SK-N-SH (cell line): ENCODE results near the gene FTO. TPM values are rescaled to one million over a fixed set of nuclear protein-coding genes. Genes with fewer than 3 reads are reported as not detected.

Experiments
- CTCF ChIA-PET: fragments of 300-600, 350-600 bp; formaldehyde crosslinking; extraction: SDS; loops from one replicate; lab custom pipeline; 2021; lab: Yijun Ruan, JAX
- POLR2A ChIA-PET: fragments of 350-600 bp; sonication (Branson Sonifier 250); formaldehyde crosslinking; extraction: SDS; loops from one replicate; lab custom pipeline; 2020; ENCODE audit warnings: antibody characterized with exemption, inconsistent platforms; lab: Yijun Ruan, JAX
- DNase-seq: peaks from one replicate; pipeline ENCODE4 v3.0.0; 2012
- H2AFZ ChIP-seq: fragments of 200-600 bp; sonication (generic); 2 replicates; pipeline ENCODE4 v1.8.1; 2016; ENCODE audit warnings: antibody characterized with exemption, mild to moderate bottlenecking, low read depth
- H3F3A ChIP-seq: fragments of 200-600 bp; sonication (generic); replicated peaks from 2 replicates; pipeline ENCODE3; 2016; ENCODE audit warnings: antibody characterized with exemption, mild to moderate bottlenecking; ENCODE audit not compliant: insufficient read depth
- H3K27ac ChIP-seq, 2 experiments: fragments of 200-500 bp in 1 of 2; fragments of 200-600 bp in 1 of 2; sonication (Bioruptor generic) in 1 of 2; sonication (generic), shearing (Covaris generic) in 1 of 2; 2 replicates each; pipeline versions ENCODE4 v1.5.1 to v1.6.1; 2014 to 2016; ENCODE audit warnings: low read depth in 2 of 2, inconsistent platforms in 1 of 2, low read length in 1 of 2, mild to moderate bottlenecking in 1 of 2, mixed read lengths in 1 of 2
- H3K27me3 ChIP-seq: fragments of 200-600 bp; sonication (generic), shearing (Covaris generic); 2 replicates; pipeline ENCODE4 v1.6.1; 2016; ENCODE audit warnings: mixed run types; ENCODE audit not compliant: insufficient read depth
- H3K36me3 ChIP-seq, 2 experiments: fragments of 200-500 bp in 1 of 2; fragments of 200-600 bp in 1 of 2; sonication (Bioruptor generic) in 1 of 2; sonication (generic) in 1 of 2; replicated peaks in 1 of 2; 2 replicates each; pipeline versions ENCODE3 to v1.5.1; 2014 to 2016; ENCODE audit warnings: low read length in 1 of 2, mild to moderate bottlenecking in 1 of 2; ENCODE audit not compliant: insufficient read depth in 2 of 2, control insufficient read depth in 1 of 2
- H3K4me1 ChIP-seq, 2 experiments: fragments of 200-500 bp in 1 of 2; fragments of 200-600 bp in 1 of 2; sonication (Bioruptor generic) in 1 of 2; sonication (generic), shearing (Covaris generic) in 1 of 2; 2 replicates each; pipeline versions ENCODE4 v1.5.1 to v1.6.1; 2014 to 2016; ENCODE audit warnings: low read depth in 1 of 2, low read length in 1 of 2, mixed run types in 1 of 2; ENCODE audit not compliant: insufficient read depth in 2 of 2, control insufficient read depth in 1 of 2
- H3K4me2 ChIP-seq: fragments of 200-600 bp; sonication (generic), shearing (Covaris generic); 2 replicates; pipeline ENCODE4 v1.6.1; 2017; ENCODE audit warnings: mixed run types
- H3K4me3 ChIP-seq, 2 experiments: fragments of 200-500 bp in 1 of 2; fragments of 200-600 bp in 1 of 2; sonication (Bioruptor generic) in 1 of 2; sonication (generic), shearing (Covaris generic) in 1 of 2; 2 replicates each; pipeline versions ENCODE4 v1.5.1 to v1.8.1; 2014 to 2016; ENCODE audit warnings: low read depth in 2 of 2, inconsistent platforms in 1 of 2, low read length in 1 of 2, mild to moderate bottlenecking in 1 of 2, mixed read lengths in 1 of 2, moderate library complexity in 1 of 2
- H3K79me2 ChIP-seq: fragments of 200-600 bp; sonication (generic); 2 replicates; pipeline ENCODE4 v1.8.1; 2017; ENCODE audit warnings: mild to moderate bottlenecking; ENCODE audit not compliant: insufficient read depth
- H3K9ac ChIP-seq: fragments of 200-600 bp; sonication (generic); 2 replicates; pipeline ENCODE4 v1.6.1; 2017; ENCODE audit warnings: mixed run types
- H3K9me2 ChIP-seq: fragments of 200-600 bp; sonication (generic); 2 replicates; pipeline ENCODE4 v1.6.1; 2017; ENCODE audit warnings: mixed run types
- H3K9me3 ChIP-seq: fragments of 200-600 bp; sonication (generic); 2 replicates; pipeline ENCODE4 v1.6.1; 2017; ENCODE audit warnings: mixed run types, mild to moderate bottlenecking, moderate library complexity
- H4K20me1 ChIP-seq: fragments of 200-600 bp; sonication (generic); 2 replicates; pipeline ENCODE4 v1.6.1; 2017; ENCODE audit warnings: mild to moderate bottlenecking, mixed run types; ENCODE audit not compliant: insufficient read depth
- CHD2 ChIP-seq: fragments of 150-350 bp; IDR thresholded peaks from 2 replicates; pipeline ENCODE4 v1.6.1; 2018; ENCODE audit warnings: low read length; ENCODE audit not compliant: partially characterized antibody
- EP300 ChIP-seq, 2 experiments: IDR thresholded peaks; 2 replicates each; pipeline versions ENCODE4 v1.4.0 to v1.6.1; 2012; ENCODE audit warnings: borderline replicate concordance in 1 of 2, low read depth in 1 of 2, low read length in 1 of 2
- EZH2phosphoT487 ChIP-seq: fragments of 200-600 bp; sonication (generic); IDR thresholded peaks from 2 replicates; pipeline ENCODE4 v1.6.1; 2017; ENCODE audit warnings: low read depth, mixed run types, mild to moderate bottlenecking, antibody characterized with exemption, moderate library complexity, borderline replicate concordance
- FOXJ3 ChIP-seq: sonication (generic); formaldehyde crosslinking; IDR thresholded peaks from 2 replicates; pipeline ENCODE4 v1.5.1; 2020; ENCODE audit warnings: mild to moderate bottlenecking, missing genetic modification reagents
- GABPA ChIP-seq: IDR thresholded peaks from 2 replicates; pipeline ENCODE4 v1.4.0; 2012; ENCODE audit warnings: low read depth, mild to moderate bottlenecking
- GATA2 ChIP-seq: sonication (generic); formaldehyde crosslinking; IDR thresholded peaks from 2 replicates; pipeline ENCODE4 v1.5.0; 2020; ENCODE audit warnings: mild to moderate bottlenecking, missing genetic modification reagents
- MEF2A ChIP-seq: IDR thresholded peaks from 2 replicates; pipeline ENCODE4 v1.4.0; 2012; ENCODE audit warnings: low read depth, borderline replicate concordance
- MXI1 ChIP-seq: IDR thresholded peaks from 2 replicates; pipeline ENCODE4 v1.6.1; 2012; ENCODE audit warnings: mild to moderate bottlenecking, low read depth, low read length, improper control_type of control experiment
- NRF1 ChIP-seq: IDR thresholded peaks from 2 replicates; pipeline ENCODE4 v1.6.1; 2012; ENCODE audit warnings: low read depth, mild to moderate bottlenecking, low read length
- POLR2AphosphoS5 ChIP-seq: IDR thresholded peaks from 2 replicates; pipeline ENCODE4 v1.6.1; 2012; ENCODE audit warnings: low read depth, low read length
- RCOR1 ChIP-seq: fragments of 150-350 bp; IDR thresholded peaks from 2 replicates; pipeline ENCODE4 v1.6.1; 2017; ENCODE audit warnings: antibody characterized with exemption, low read length
- RFX5 ChIP-seq: IDR thresholded peaks from 2 replicates; pipeline ENCODE4 v1.6.1; 2012; ENCODE audit warnings: mild to moderate bottlenecking, improper control_type of control experiment, low read length
- SIN3A ChIP-seq: IDR thresholded peaks from 2 replicates; pipeline ENCODE4 v1.6.1; 2012; ENCODE audit warnings: low read depth, mild to moderate bottlenecking, low read length, moderate library complexity, borderline replicate concordance
- SMC3 ChIP-seq: IDR thresholded peaks from 2 replicates; pipeline ENCODE4 v1.6.1; 2012; ENCODE audit warnings: low read depth, low read length, improper control_type of control experiment
- TEAD4 ChIP-seq: IDR thresholded peaks from 2 replicates; pipeline ENCODE4 v1.4.0; 2012; ENCODE audit warnings: mild to moderate bottlenecking, borderline replicate concordance; ENCODE audit not compliant: insufficient read depth
- YY1 ChIP-seq: IDR thresholded peaks from 2 replicates; pipeline ENCODE4 v1.4.0; 2012; ENCODE audit warnings: low read depth, mild to moderate bottlenecking
- WGBS: methylation state at CpG from one replicate; pipeline ENCODE4 v1.1.6; 2017; ENCODE audit warnings: low lambda C conversion rate; 5-methylcytosine and 5-hydroxymethylcytosine counted together
- polyA plus RNA-seq, 3 experiments: library from polyadenylated mRNA; depleted of rRNA; stranded (reverse); fragments of >200 nt; gene quantifications; 2 replicates each; pipeline ENCODE4 v1.2.3, GENCODE V29; 2012
- TF ChIP-seq, protein P1 (sequence below): fragments of 150-350 bp; IDR thresholded peaks from 2 replicates; pipeline ENCODE4 v1.6.1; 2016; ENCODE audit warnings: mild to moderate bottlenecking, low read depth, low read length
- TF ChIP-seq, protein P2 (sequence below): IDR thresholded peaks from 2 replicates; pipeline ENCODE4 v1.4.0; 2012; ENCODE audit warnings: low read depth
- TF ChIP-seq, protein P3 (sequence below): IDR thresholded peaks from 2 replicates; pipeline ENCODE4 v1.4.0; 2012; ENCODE audit warnings: low read depth, borderline replicate concordance
- TF ChIP-seq, protein P4 (sequence below): IDR thresholded peaks from 2 replicates; pipeline ENCODE4; 2012

FTO gene
- polyA plus RNA-seq, 1 of the 3 experiments (the other 2 are of a cell fraction), result 41.2 TPM

DNA sequence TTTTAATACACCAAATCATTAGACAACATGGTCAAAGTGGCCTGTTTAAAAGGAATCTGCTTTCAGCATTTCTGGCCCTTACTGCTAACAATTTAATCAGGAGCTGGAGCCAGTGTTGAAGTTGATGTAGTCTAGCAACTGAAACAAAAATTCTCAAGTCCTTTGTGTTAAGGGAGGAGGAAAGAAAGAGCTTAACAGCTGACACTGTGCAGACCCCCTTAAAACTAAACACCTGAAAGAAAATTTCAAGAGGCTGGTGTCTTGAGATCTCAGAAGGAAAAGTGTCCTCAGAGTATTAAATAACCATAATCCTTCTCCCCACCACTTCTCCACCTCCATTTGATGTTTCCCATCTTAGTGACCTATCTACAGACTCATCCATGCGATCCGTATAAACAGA is 232.1 kb downstream of the FTO start:
- peaks cover 9 to 10% of the 10 kb centered on the region in 2 experiments for H3K36me3 ChIP-seq
- TF ChIP-seq, protein P1, sequence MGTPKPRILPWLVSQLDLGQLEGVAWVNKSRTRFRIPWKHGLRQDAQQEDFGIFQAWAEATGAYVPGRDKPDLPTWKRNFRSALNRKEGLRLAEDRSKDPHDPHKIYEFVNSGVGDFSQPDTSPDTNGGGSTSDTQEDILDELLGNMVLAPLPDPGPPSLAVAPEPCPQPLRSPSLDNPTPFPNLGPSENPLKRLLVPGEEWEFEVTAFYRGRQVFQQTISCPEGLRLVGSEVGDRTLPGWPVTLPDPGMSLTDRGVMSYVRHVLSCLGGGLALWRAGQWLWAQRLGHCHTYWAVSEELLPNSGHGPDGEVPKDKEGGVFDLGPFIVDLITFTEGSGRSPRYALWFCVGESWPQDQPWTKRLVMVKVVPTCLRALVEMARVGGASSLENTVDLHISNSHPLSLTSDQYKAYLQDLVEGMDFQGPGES, result no peak
- TF ChIP-seq, protein P2, sequence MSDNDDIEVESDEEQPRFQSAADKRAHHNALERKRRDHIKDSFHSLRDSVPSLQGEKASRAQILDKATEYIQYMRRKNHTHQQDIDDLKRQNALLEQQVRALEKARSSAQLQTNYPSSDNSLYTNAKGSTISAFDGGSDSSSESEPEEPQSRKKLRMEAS, result no peak
- TF ChIP-seq GATA2 (no peak), EP300 (IDR thresholded peaks at IDR 0.05; ENCODE audit: borderline replicate concordance in 1 of 2, low read depth in 1 of 2, low read length in 1 of 2) (no peak), RFX5 (no peak), MXI1 (no peak), YY1 (no peak), MEF2A (no peak), RCOR1 (no peak), FOXJ3 (no peak), TEAD4 (no peak), POLR2AphosphoS5 (no peak), SIN3A (no peak), EZH2phosphoT487 (no peak), GABPA (no peak), NRF1 (no peak), SMC3 (no peak), CHD2 (no peak)
- TF ChIP-seq, protein P3, sequence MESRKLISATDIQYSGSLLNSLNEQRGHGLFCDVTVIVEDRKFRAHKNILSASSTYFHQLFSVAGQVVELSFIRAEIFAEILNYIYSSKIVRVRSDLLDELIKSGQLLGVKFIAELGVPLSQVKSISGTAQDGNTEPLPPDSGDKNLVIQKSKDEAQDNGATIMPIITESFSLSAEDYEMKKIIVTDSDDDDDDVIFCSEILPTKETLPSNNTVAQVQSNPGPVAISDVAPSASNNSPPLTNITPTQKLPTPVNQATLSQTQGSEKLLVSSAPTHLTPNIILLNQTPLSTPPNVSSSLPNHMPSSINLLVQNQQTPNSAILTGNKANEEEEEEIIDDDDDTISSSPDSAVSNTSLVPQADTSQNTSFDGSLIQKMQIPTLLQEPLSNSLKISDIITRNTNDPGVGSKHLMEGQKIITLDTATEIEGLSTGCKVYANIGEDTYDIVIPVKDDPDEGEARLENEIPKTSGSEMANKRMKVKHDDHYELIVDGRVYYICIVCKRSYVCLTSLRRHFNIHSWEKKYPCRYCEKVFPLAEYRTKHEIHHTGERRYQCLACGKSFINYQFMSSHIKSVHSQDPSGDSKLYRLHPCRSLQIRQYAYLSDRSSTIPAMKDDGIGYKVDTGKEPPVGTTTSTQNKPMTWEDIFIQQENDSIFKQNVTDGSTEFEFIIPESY, result no peak
- TF ChIP-seq, protein P4, sequence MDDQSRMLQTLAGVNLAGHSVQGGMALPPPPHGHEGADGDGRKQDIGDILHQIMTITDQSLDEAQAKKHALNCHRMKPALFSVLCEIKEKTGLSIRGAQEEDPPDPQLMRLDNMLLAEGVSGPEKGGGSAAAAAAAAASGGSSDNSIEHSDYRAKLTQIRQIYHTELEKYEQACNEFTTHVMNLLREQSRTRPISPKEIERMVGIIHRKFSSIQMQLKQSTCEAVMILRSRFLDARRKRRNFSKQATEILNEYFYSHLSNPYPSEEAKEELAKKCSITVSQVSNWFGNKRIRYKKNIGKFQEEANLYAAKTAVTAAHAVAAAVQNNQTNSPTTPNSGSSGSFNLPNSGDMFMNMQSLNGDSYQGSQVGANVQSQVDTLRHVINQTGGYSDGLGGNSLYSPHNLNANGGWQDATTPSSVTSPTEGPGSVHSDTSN, result no peak
- no peaks in the 10 kb centered on the region for H3K9me3 ChIP-seq
- H3K4me3 ChIP-seq, result no peak overlapping the region
- ChIA-PET CTCF (interaction anchor here (2.0 to 3.3 kb wide), 3 partner anchors 10 to 163 kb away, joined by 7 to 10 read pairs (median 8); no protein-coding TSS in a partner anchor), POLR2A (no interaction called here)
- H3K4me1 ChIP-seq, result peaks cover 0 to 3% of the 10 kb centered on the region in 2 experiments; a peak in 2 of 4 replicates
- WGBS, result 100% methylated on average over 2 of the region's 2 CpGs
- H2AFZ ChIP-seq, result no peak overlapping the region
- H3K27me3 ChIP-seq, result no peaks in the 10 kb centered on the region
- no peak overlapping the region for H3K4me2 ChIP-seq
- no peak overlapping the region; a peak in 1 of 4 replicates for H3K27ac ChIP-seq
- no peak overlapping the region for H3K9ac ChIP-seq
- no peaks in the 10 kb centered on the region for H3F3A ChIP-seq
- H3K9me2 ChIP-seq, result no peaks in the 10 kb centered on the region
- no peak for DNase-seq
- H3K79me2 ChIP-seq, result no peaks in the 10 kb centered on the region
- no peaks in the 10 kb centered on the region for H4K20me1 ChIP-seq
